Naive thymus-derived CD4-positive, alpha-beta T cell (primary cell): Measurements from ENCODE around the gene LOXL1. TPM values are rescaled to one million over a fixed set of nuclear protein-coding genes. Genes with fewer than 3 reads are reported as not detected.

ENCODE experiments used
- ATAC-seq: fragments of 150-1000 bp; cut with Tn5 transposase; 2 replicates; pipeline ENCODE4 v1.10.0; 2021; ENCODE audit warnings: mild to moderate bottlenecking, moderate library complexity
- CTCF ChIA-PET: fragments of 350-600 bp; sonication (Branson Sonifier 250); formaldehyde crosslinking; loops from one replicate; lab custom pipeline; 2021; ENCODE audit warnings: antibody characterized with exemption; lab: Charles Lee
- POLR2A ChIA-PET: fragments of 350-600 bp; sonication (Branson Sonifier 250); formaldehyde crosslinking; loops from one replicate; lab custom pipeline; 2021; ENCODE audit warnings: antibody characterized with exemption, inconsistent platforms; lab: Charles Lee
- DNase-seq, 9 donors: peaks; one replicate each; pipeline versions ENCODE4 v3.0.0 to v3.0.0-alpha.2; 2020 to 2022; ENCODE audit warnings: mixed read lengths in 1 of 9
- H3K27ac ChIP-seq: one replicate; pipeline ENCODE4 v1.7.0; 2013; ENCODE audit warnings: mild to moderate bottlenecking, low read depth, low read length, moderate library complexity
- H3K27me3 ChIP-seq, 2 donors: one replicate each; pipeline ENCODE4 v1.7.0; 2013; ENCODE audit warnings: low read length in 2 of 2, mild to moderate bottlenecking in 2 of 2, moderate library complexity in 2 of 2; ENCODE audit not compliant: control insufficient read depth in 2 of 2, insufficient read depth in 2 of 2
- H3K36me3 ChIP-seq, 3 experiments: 1 replicate in 2 of 3; 2 replicates in 1 of 3; pipeline ENCODE4 v1.7.0; 2013; ENCODE audit warnings: low read length in 3 of 3, mild to moderate bottlenecking in 3 of 3, moderate library complexity in 1 of 3; ENCODE audit not compliant: insufficient read depth in 3 of 3, control insufficient read depth in 2 of 3
- H3K4me1 ChIP-seq, 2 donors: one replicate each; pipeline ENCODE4 v1.7.0; 2013; ENCODE audit warnings: low read length in 2 of 2, mild to moderate bottlenecking in 2 of 2, moderate library complexity in 1 of 2; ENCODE audit not compliant: control insufficient read depth in 2 of 2, insufficient read depth in 2 of 2
- H3K4me3 ChIP-seq: 2 replicates; pipeline ENCODE4 v1.7.0; 2013; ENCODE audit warnings: mild to moderate bottlenecking, low read length
- H3K9me3 ChIP-seq, 3 experiments: 1 replicate in 2 of 3; 2 replicates in 1 of 3; pipeline ENCODE4 v1.7.0; 2013; ENCODE audit warnings: low read length in 3 of 3; ENCODE audit not compliant: control insufficient read depth in 2 of 3
- H3K27ac Mint-ChIP-seq, 9 donors: one replicate each; pipeline ENCODE4 v1.8.0; 2020 to 2022; ENCODE audit warnings: mixed read lengths in 9 of 9, mild to moderate bottlenecking in 8 of 9, moderate library complexity in 5 of 9, inconsistent platforms in 2 of 9
- H3K27me3 Mint-ChIP-seq, 5 donors: one replicate each; pipeline ENCODE4 v1.8.0; 2021 to 2022; ENCODE audit warnings: mixed read lengths in 5 of 5, mild to moderate bottlenecking in 1 of 5
- H3K36me3 Mint-ChIP-seq, 5 donors: one replicate each; pipeline ENCODE4 v1.8.0; 2020 to 2022; ENCODE audit warnings: mixed read lengths in 5 of 5, mild to moderate bottlenecking in 3 of 5, inconsistent platforms in 1 of 5
- H3K4me1 Mint-ChIP-seq, 7 donors: one replicate each; pipeline ENCODE4 v1.8.0; 2020 to 2022; ENCODE audit warnings: mixed read lengths in 7 of 7, mild to moderate bottlenecking in 3 of 7, inconsistent platforms in 1 of 7
- H3K4me3 Mint-ChIP-seq, 10 donors: one replicate each; pipeline ENCODE4 v1.8.0; 2020 to 2022; ENCODE audit warnings: mild to moderate bottlenecking in 10 of 10, mixed read lengths in 10 of 10, moderate library complexity in 6 of 10, inconsistent platforms in 2 of 10
- H3K9me3 Mint-ChIP-seq, 11 donors: one replicate each; pipeline ENCODE4 v1.8.0; 2020 to 2022; ENCODE audit warnings: mixed read lengths in 11 of 11, mild to moderate bottlenecking in 4 of 11, inconsistent platforms in 1 of 11, moderate library complexity in 1 of 11
- intact Hi-C, 2 donors: fragments of 100-400 bp; cut with micrococcal nuclease; formaldehyde crosslinking; loops; one replicate each; pipeline ENCODE4 v1.15.1; 2023
- polyA plus RNA-seq, 2 donors: library from polyadenylated mRNA; unstranded; fragments of 300-500 nt; fragmentation: Illumina TruSeq; gene quantifications; one replicate each; pipeline ENCODE4 v1.2.3, GENCODE V29; 2021
- total RNA-seq, 6 experiments: library from RNA in 5 of 6; stranded (reverse) in 5 of 6; gene quantifications; 1 replicate in 5 of 6; 2 replicates in 1 of 6; pipeline ENCODE4 v1.2.3 and lab custom pipeline; 2021 to 2026

Gene LOXL1
- total RNA-seq (1 to 10 TPM in 3 of 5 experiments, under 1 TPM in 2; 0.49 to 2.2 (median 1.0) TPM), polyA plus RNA-seq (1 to 10 TPM; 1.3 to 2.3 TPM), total RNA-seq (lab: John Stamatoyannopoulos, UW) (1.6 reads per million, percentile 5 among the genes with 10 or more reads in this experiment)

GRCh38 chr15:73926219-73927002, at the start of gene LOXL1:
LOXL1 (plus strand) TSS chr15:73926462; CDS start chr15:73926784, 322 bp downstream.
- ATAC-seq, result no peak

GRCh38 chr15:73879426-73879825, 46.8 kb upstream of the LOXL1 start:
- Histone ChIP-seq H3K4me3 (no peak overlapping the region), H3K36me3 (no peaks in the 10 kb centered on the region), H3K9me3 (no peaks in the 10 kb centered on the region), H3K27me3 (no peaks in the 10 kb centered on the region), H3K27ac (no peak overlapping the region), H3K4me1 (no peaks in the 10 kb centered on the region)
- POLR2A ChIA-PET, result no interaction called here
- DNase-seq (no peak), ATAC-seq (no peak)
- Mint-ChIP-seq H3K27me3 (peaks cover 0 to 23% (median 16%) of the 10 kb centered on the region in 5 donors), H3K4me1 (no peaks in the 10 kb centered on the region), H3K36me3 (no peaks in the 10 kb centered on the region), H3K9me3 (peaks cover 0 to 3% (median 0%) of the 10 kb centered on the region in 11 donors), H3K4me3 (no peak overlapping the region), H3K27ac (no peak overlapping the region)
- CTCF ChIA-PET, result no interaction called here
- intact Hi-C loops, result no loop called here

More at GRCh38 chr15:73926219-73927002, at the start of gene LOXL1:
- Mint-ChIP-seq H3K27me3 (peaks cover 0 to 6% (median 0%) of the 10 kb centered on the region in 5 donors), H3K4me3 (peak within 1 kb of the TSS; percentile 67 to 86 (median 75)), H3K4me1 (peaks cover 25 to 59% (median 45%) of the 10 kb centered on the region in 7 donors), H3K9me3 (no peaks in the 10 kb centered on the region), H3K36me3 (no peaks in the 10 kb centered on the region), H3K27ac (peak within 1 kb of the TSS in 8 of 9 donors; percentile 3 to 74 (median 42))
- ChIA-PET CTCF (interaction anchor here (1.1 to 1.7 kb wide), 3 partner anchors 17 to 43 kb away, joined by 3 to 6 read pairs (median 3); no protein-coding TSS in a partner anchor), POLR2A (interaction anchor here (1.6 kb wide), 1 partner anchor 16 kb away, joined by 5 read pairs; no protein-coding TSS in a partner anchor)
- Histone ChIP-seq H3K27ac (peak within 1 kb of the TSS; percentile 77), H3K27me3 (no peaks in the 10 kb centered on the region), H3K9me3 (no peaks in the 10 kb centered on the region), H3K36me3 (no peaks in the 10 kb centered on the region), H3K4me1 (peaks cover 17 to 21% of the 10 kb centered on the region in 2 donors), H3K4me3 (peak within 1 kb of the TSS; percentile 74)
- DNase-seq, result peak in 2 of 9 donors; percentile 3 to 18
- intact Hi-C loops, result loop anchor here (1.0 to 5.0 kb wide), 5 partner anchors 18 to 1276 kb away; partner anchors contain the start of genes C15orf39 (in 1 of the 2), STOML1 (in 1 of the 2) and TBC1D21 (in 1 of the 2)

- Histone ChIP-seq H3K27me3 (no peaks in the 10 kb centered on the region), H3K9me3 (no peaks in the 10 kb centered on the region), H3K4me3 (no peak overlapping the region), H3K36me3 (no peaks in the 10 kb centered on the region), H3K4me1 (no peaks in the 10 kb centered on the region), H3K27ac (no peak overlapping the region)
- Mint-ChIP-seq H3K9me3 (no peaks in the 10 kb centered on the region), H3K4me3 (no peak overlapping the region), H3K36me3 (no peaks in the 10 kb centered on the region), H3K27ac (no peak overlapping the region), H3K4me1 (no peaks in the 10 kb centered on the region), H3K27me3 (peaks cover 0 to 19% (median 11%) of the 10 kb centered on the region in 5 donors)
- ChIA-PET POLR2A (no interaction called here), CTCF (no interaction called here)
- no peak for DNase-seq
- ATAC-seq, result no peak
- intact Hi-C loops, result no loop called here
Measured at GRCh38 chr15:73881579-73882320, 44.5 kb upstream of the LOXL1 start.

- H3K4me3 Mint-ChIP-seq, result no peak overlapping the region
- H3K36me3 Mint-ChIP-seq, result no peaks in the 10 kb centered on the region
- H3K9me3 ChIP-seq, result no peaks in the 10 kb centered on the region
- peaks cover 0 to 18% (median 7%) of the 10 kb centered on the region in 5 donors for H3K27me3 Mint-ChIP-seq
- H3K36me3 ChIP-seq, result no peaks in the 10 kb centered on the region
- H3K27me3 ChIP-seq, result no peaks in the 10 kb centered on the region
- H3K27ac ChIP-seq, result no peak overlapping the region
- peaks cover 0 to 2% (median 0%) of the 10 kb centered on the region in 7 donors for H3K4me1 Mint-ChIP-seq
- no peak for ATAC-seq
- H3K4me3 ChIP-seq, result no peak overlapping the region
- no peak overlapping the region for H3K27ac Mint-ChIP-seq
- peak in 1 of 9 donors; percentile 10 for DNase-seq
- POLR2A ChIA-PET, result no interaction called here
- no peaks in the 10 kb centered on the region for H3K4me1 ChIP-seq
- intact Hi-C loops, result no loop called here
- peaks cover 0 to 2% (median 0%) of the 10 kb centered on the region in 11 donors for H3K9me3 Mint-ChIP-seq
- CTCF ChIA-PET, result no interaction called here
Measured at GRCh38 chr15:73882761-73883419, 43.4 kb upstream of the LOXL1 start.

GRCh38 chr15:73884159-73884558, 42.1 kb upstream of the LOXL1 start:
- Mint-ChIP-seq H3K27me3 (peaks cover 0 to 22% (median 6%) of the 10 kb centered on the region in 5 donors), H3K4me1 (peaks cover 0 to 3% (median 0%) of the 10 kb centered on the region in 7 donors), H3K36me3 (no peaks in the 10 kb centered on the region), H3K9me3 (peaks cover 0 to 2% (median 0%) of the 10 kb centered on the region in 11 donors), H3K27ac (no peak overlapping the region), H3K4me3 (no peak overlapping the region)
- no peak for ATAC-seq
- POLR2A ChIA-PET, result no interaction called here
- Histone ChIP-seq H3K4me3 (no peak overlapping the region), H3K36me3 (no peaks in the 10 kb centered on the region), H3K9me3 (no peaks in the 10 kb centered on the region), H3K27ac (no peak overlapping the region), H3K4me1 (no peaks in the 10 kb centered on the region), H3K27me3 (no peaks in the 10 kb centered on the region)
- peak in 1 of 9 donors; percentile 12 for DNase-seq
- CTCF ChIA-PET, result no interaction called here
- intact Hi-C loops, result no loop called here
